Measurements from ENCODE around the gene NEIL3.

Gene NEIL3

GRCh38 chr4:177309522-177310371 is at the start of gene NEIL3:
TSS of gene NEIL3 (plus strand) at chr4:177309874. CDS start at chr4:177309954, 80 bp downstream.
- no peaks in the 10 kb centered on the region for H3K9me3 Mint-ChIP-seq
- H3K27me3 Mint-ChIP-seq = no peaks in the 10 kb centered on the region
- peak within 1 kb of the TSS; percentile 94 for H3K27ac Mint-ChIP-seq
- H3K4me3 Mint-ChIP-seq = peak within 1 kb of the TSS; percentile 94
- H3K36me3 Mint-ChIP-seq (ENCODE audit: low read depth) = no peaks in the 10 kb centered on the region
- H3K4me1 Mint-ChIP-seq (ENCODE audit: low read depth) = peaks cover 35% of the 10 kb centered on the region

GRCh38 chr4:177263818-177264217 is 45.9 kb upstream of the NEIL3 start:
- H3K27ac Mint-ChIP-seq = no peak overlapping the region
- no peak overlapping the region for H3K4me3 Mint-ChIP-seq

GRCh38 chr4:177264788-177265422 is 44.8 kb upstream of the NEIL3 start:
- peaks cover 6% of the 10 kb centered on the region for H3K27me3 Mint-ChIP-seq
- H3K27ac Mint-ChIP-seq = no peak overlapping the region
- no peaks in the 10 kb centered on the region for H3K4me1 Mint-ChIP-seq (ENCODE audit: low read depth)
- no peaks in the 10 kb centered on the region for H3K36me3 Mint-ChIP-seq (ENCODE audit: low read depth)
- H3K4me3 Mint-ChIP-seq = no peak overlapping the region
- no peaks in the 10 kb centered on the region for H3K9me3 Mint-ChIP-seq

More at GRCh38 chr4:177263818-177264217, 45.9 kb upstream of the NEIL3 start:
- Mint-ChIP-seq H3K27me3 (peaks cover 7% of the 10 kb centered on the region), H3K4me1 (ENCODE audit: low read depth) (no peaks in the 10 kb centered on the region), H3K36me3 (ENCODE audit: low read depth) (no peaks in the 10 kb centered on the region), H3K9me3 (no peaks in the 10 kb centered on the region)

- H3K9me3 Mint-ChIP-seq = no peaks in the 10 kb centered on the region
- no peaks in the 10 kb centered on the region for H3K4me1 Mint-ChIP-seq (ENCODE audit: low read depth)
- no peak overlapping the region for H3K4me3 Mint-ChIP-seq
- no peaks in the 10 kb centered on the region for H3K36me3 Mint-ChIP-seq (ENCODE audit: low read depth)
- H3K27ac Mint-ChIP-seq = no peak overlapping the region
- peaks cover 3% of the 10 kb centered on the region for H3K27me3 Mint-ChIP-seq
Observed at GRCh38 chr4:177265729-177266128, 43.9 kb upstream of the NEIL3 start.

GRCh38 chr4:177266506-177266905 is 43.2 kb upstream of the NEIL3 start:
- Mint-ChIP-seq H3K9me3 (no peaks in the 10 kb centered on the region), H3K4me3 (no peak overlapping the region), H3K27me3 (peaks cover 3% of the 10 kb centered on the region), H3K4me1 (ENCODE audit: low read depth) (no peaks in the 10 kb centered on the region), H3K27ac (no peak overlapping the region), H3K36me3 (ENCODE audit: low read depth) (no peaks in the 10 kb centered on the region)

- no peak overlapping the region for H3K27ac Mint-ChIP-seq
- no peaks in the 10 kb centered on the region for H3K4me1 Mint-ChIP-seq (ENCODE audit: low read depth)
- H3K36me3 Mint-ChIP-seq (ENCODE audit: low read depth) = no peaks in the 10 kb centered on the region
- H3K27me3 Mint-ChIP-seq = peaks cover 3% of the 10 kb centered on the region
- no peak overlapping the region for H3K4me3 Mint-ChIP-seq
- no peaks in the 10 kb centered on the region for H3K9me3 Mint-ChIP-seq
Observed at GRCh38 chr4:177267911-177268310, 41.8 kb upstream of the NEIL3 start.

GRCh38 chr4:177271091-177271490 is 38.6 kb upstream of the NEIL3 start:
- no peak overlapping the region for H3K27ac Mint-ChIP-seq
- H3K36me3 Mint-ChIP-seq (ENCODE audit: low read depth) = no peaks in the 10 kb centered on the region
- H3K9me3 Mint-ChIP-seq = no peaks in the 10 kb centered on the region
- no peak overlapping the region for H3K4me3 Mint-ChIP-seq
- no peaks in the 10 kb centered on the region for H3K4me1 Mint-ChIP-seq (ENCODE audit: low read depth)
- H3K27me3 Mint-ChIP-seq = peaks cover 6% of the 10 kb centered on the region

- H3K4me1 Mint-ChIP-seq (ENCODE audit: low read depth) = no peaks in the 10 kb centered on the region
- no peaks in the 10 kb centered on the region for H3K36me3 Mint-ChIP-seq (ENCODE audit: low read depth)
- no peak overlapping the region for H3K4me3 Mint-ChIP-seq
- peaks cover 4% of the 10 kb centered on the region for H3K27me3 Mint-ChIP-seq
- no peaks in the 10 kb centered on the region for H3K9me3 Mint-ChIP-seq
- H3K27ac Mint-ChIP-seq = no peak overlapping the region
Observed at GRCh38 chr4:177271915-177272766, 37.5 kb upstream of the NEIL3 start.

GRCh38 chr4:177275999-177276398 is 33.7 kb upstream of the NEIL3 start:
- Mint-ChIP-seq H3K27ac (no peak overlapping the region), H3K4me1 (ENCODE audit: low read depth) (no peaks in the 10 kb centered on the region), H3K4me3 (no peak overlapping the region), H3K27me3 (peaks cover 4% of the 10 kb centered on the region), H3K9me3 (peaks cover 9% of the 10 kb centered on the region), H3K36me3 (ENCODE audit: low read depth) (no peaks in the 10 kb centered on the region)

- Mint-ChIP-seq H3K4me3 (no peak overlapping the region), H3K9me3 (peaks cover 9% of the 10 kb centered on the region), H3K36me3 (ENCODE audit: low read depth) (no peaks in the 10 kb centered on the region), H3K27ac (no peak overlapping the region), H3K4me1 (ENCODE audit: low read depth) (peaks cover 3% of the 10 kb centered on the region), H3K27me3 (no peaks in the 10 kb centered on the region)
Observed at GRCh38 chr4:177281351-177281909, 28.2 kb upstream of the NEIL3 start.

GRCh38 chr4:177282284-177282835 is 27.3 kb upstream of the NEIL3 start:
- peaks cover 3% of the 10 kb centered on the region for H3K4me1 Mint-ChIP-seq (ENCODE audit: low read depth)

GRCh38 chr4:177283167-177283566 is 26.5 kb upstream of the NEIL3 start:
- no peaks in the 10 kb centered on the region for H3K36me3 Mint-ChIP-seq (ENCODE audit: low read depth)
- no peak overlapping the region for H3K4me3 Mint-ChIP-seq
- H3K4me1 Mint-ChIP-seq (ENCODE audit: low read depth) = peaks cover 3% of the 10 kb centered on the region
- no peaks in the 10 kb centered on the region for H3K27me3 Mint-ChIP-seq
- H3K9me3 Mint-ChIP-seq = peaks cover 9% of the 10 kb centered on the region
- no peak overlapping the region for H3K27ac Mint-ChIP-seq

More at GRCh38 chr4:177282284-177282835, 27.3 kb upstream of the NEIL3 start:
- Mint-ChIP-seq H3K9me3 (peaks cover 9% of the 10 kb centered on the region), H3K4me3 (no peak overlapping the region), H3K27me3 (no peaks in the 10 kb centered on the region), H3K27ac (no peak overlapping the region), H3K36me3 (ENCODE audit: low read depth) (no peaks in the 10 kb centered on the region)

GRCh38 chr4:177285953-177286352 is 23.7 kb upstream of the NEIL3 start:
- Mint-ChIP-seq H3K4me1 (ENCODE audit: low read depth) (peaks cover 3% of the 10 kb centered on the region), H3K36me3 (ENCODE audit: low read depth) (no peaks in the 10 kb centered on the region)

GRCh38 chr4:177287255-177287654 is 22.4 kb upstream of the NEIL3 start:
- peaks cover 3% of the 10 kb centered on the region for H3K4me1 Mint-ChIP-seq (ENCODE audit: low read depth)
- H3K27me3 Mint-ChIP-seq = no peaks in the 10 kb centered on the region
- no peaks in the 10 kb centered on the region for H3K36me3 Mint-ChIP-seq (ENCODE audit: low read depth)
- H3K4me3 Mint-ChIP-seq = no peak overlapping the region
- no peaks in the 10 kb centered on the region for H3K9me3 Mint-ChIP-seq
- H3K27ac Mint-ChIP-seq = no peak overlapping the region

More at GRCh38 chr4:177285953-177286352, 23.7 kb upstream of the NEIL3 start:
- Mint-ChIP-seq H3K27ac (no peak overlapping the region), H3K4me3 (no peak overlapping the region), H3K27me3 (no peaks in the 10 kb centered on the region), H3K9me3 (no peaks in the 10 kb centered on the region)
